Measurements from ENCODE around the gene HOXD4.
A peak's percentile ranks its signal among the peaks of the same experiment; 100 is the strongest.

The HOXD4 gene

GRCh38 chr2:176139661-176140512, 11.5 kb upstream of the HOXD4 start:
- no peak for DNase-seq (ENCODE audit: low spot score)

- peak; percentile 94 for DNase-seq (ENCODE audit: low spot score)
Observed at GRCh38 chr2:176140513-176141317, 10.6 kb upstream of the HOXD4 start.

- no peak for DNase-seq (ENCODE audit: low spot score)
Observed at GRCh38 chr2:176142281-176142680, 9.1 kb upstream of the HOXD4 start.

GRCh38 chr2:176145085-176145969, 6.0 kb upstream of the HOXD4 start:
- no peak for DNase-seq (ENCODE audit: low spot score)

GRCh38 chr2:176146101-176146500, 5.2 kb upstream of the HOXD4 start:
- no peak for DNase-seq (ENCODE audit: low spot score)

- DNase-seq (ENCODE audit: low spot score): no peak
Observed at GRCh38 chr2:176146645-176147044, 4.7 kb upstream of the HOXD4 start.

GRCh38 chr2:176147210-176147799, 4.0 kb upstream of the HOXD4 start:
- no peak for DNase-seq (ENCODE audit: low spot score)

- no peak for DNase-seq (ENCODE audit: low spot score)
Observed at GRCh38 chr2:176147800-176148496, 3.4 kb upstream of the HOXD4 start.

GRCh38 chr2:176148751-176149421, 2.5 kb upstream of the HOXD4 start:
- DNase-seq (ENCODE audit: low spot score): no peak

GRCh38 chr2:176149481-176149938, 1.8 kb upstream of the HOXD4 start:
- DNase-seq (ENCODE audit: low spot score): no peak

- no peak for DNase-seq (ENCODE audit: low spot score)
Observed at GRCh38 chr2:176149939-176150583, 1.3 kb upstream of the HOXD4 start.

GRCh38 chr2:176150584-176151441, 537 bp upstream of the HOXD4 start:
- no peak for DNase-seq (ENCODE audit: low spot score)

- DNase-seq (ENCODE audit: low spot score): no peak
Observed at GRCh38 chr2:176152350-176153181, 1.2 kb downstream of the HOXD4 start.

GRCh38 chr2:176154576-176155252, 3.4 kb downstream of the HOXD4 start:
- DNase-seq (ENCODE audit: low spot score): no peak

GRCh38 chr2:176155356-176156044, 4.2 kb downstream of the HOXD4 start:
- no peak for DNase-seq (ENCODE audit: low spot score)

- DNase-seq (ENCODE audit: low spot score): no peak
Observed at GRCh38 chr2:176156301-176156806, 5.0 kb downstream of the HOXD4 start.

Measured in AG08396 (cell line).